ENCODE data around the gene STAT4.

Gene STAT4, protein sequence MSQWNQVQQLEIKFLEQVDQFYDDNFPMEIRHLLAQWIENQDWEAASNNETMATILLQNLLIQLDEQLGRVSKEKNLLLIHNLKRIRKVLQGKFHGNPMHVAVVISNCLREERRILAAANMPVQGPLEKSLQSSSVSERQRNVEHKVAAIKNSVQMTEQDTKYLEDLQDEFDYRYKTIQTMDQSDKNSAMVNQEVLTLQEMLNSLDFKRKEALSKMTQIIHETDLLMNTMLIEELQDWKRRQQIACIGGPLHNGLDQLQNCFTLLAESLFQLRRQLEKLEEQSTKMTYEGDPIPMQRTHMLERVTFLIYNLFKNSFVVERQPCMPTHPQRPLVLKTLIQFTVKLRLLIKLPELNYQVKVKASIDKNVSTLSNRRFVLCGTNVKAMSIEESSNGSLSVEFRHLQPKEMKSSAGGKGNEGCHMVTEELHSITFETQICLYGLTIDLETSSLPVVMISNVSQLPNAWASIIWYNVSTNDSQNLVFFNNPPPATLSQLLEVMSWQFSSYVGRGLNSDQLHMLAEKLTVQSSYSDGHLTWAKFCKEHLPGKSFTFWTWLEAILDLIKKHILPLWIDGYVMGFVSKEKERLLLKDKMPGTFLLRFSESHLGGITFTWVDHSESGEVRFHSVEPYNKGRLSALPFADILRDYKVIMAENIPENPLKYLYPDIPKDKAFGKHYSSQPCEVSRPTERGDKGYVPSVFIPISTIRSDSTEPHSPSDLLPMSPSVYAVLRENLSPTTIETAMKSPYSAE

DNA sequence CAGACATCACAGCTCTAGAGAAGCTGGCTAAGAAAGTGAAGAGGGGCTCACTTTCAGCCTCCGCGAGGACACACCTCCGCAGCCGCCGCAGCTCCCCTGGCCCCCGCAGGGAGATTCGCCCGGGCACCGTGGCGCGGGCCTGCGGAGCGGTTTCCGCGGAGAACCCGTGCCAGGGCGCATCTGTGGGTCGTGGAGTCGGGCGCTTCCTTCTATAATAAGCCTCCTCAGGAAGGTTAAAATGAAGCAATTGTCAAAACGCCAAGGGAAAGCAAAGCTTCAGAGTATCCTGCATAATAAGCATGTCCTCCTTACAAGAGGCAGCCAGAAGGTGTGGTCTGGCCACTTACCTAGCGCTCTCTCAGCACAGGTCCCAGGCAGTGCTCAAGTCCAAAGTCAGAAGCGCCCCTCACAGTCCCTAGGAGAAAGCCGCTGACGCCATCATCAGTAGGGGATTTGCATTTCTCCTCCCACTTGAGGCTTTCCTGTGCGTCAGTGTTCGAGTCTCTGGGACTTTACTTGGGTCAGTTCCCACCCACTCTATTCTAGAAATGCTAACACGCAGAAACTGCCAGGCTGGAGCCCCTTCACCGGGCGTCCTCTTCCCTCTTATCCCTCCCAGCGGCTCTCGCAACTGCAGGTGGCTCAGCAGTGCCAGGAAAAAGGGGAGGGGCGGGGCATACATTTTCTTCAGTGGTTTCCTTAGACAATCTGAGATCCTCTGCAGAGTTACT lies at the start of gene STAT4:
TSS of gene STAT4 (minus strand) at position 395 of the 731 bp plus-strand sequence. CDS start 2,791 bp downstream, outside the sequence.
- peak; percentile 26 to 43 (median 34) for DNase-seq

DNA sequence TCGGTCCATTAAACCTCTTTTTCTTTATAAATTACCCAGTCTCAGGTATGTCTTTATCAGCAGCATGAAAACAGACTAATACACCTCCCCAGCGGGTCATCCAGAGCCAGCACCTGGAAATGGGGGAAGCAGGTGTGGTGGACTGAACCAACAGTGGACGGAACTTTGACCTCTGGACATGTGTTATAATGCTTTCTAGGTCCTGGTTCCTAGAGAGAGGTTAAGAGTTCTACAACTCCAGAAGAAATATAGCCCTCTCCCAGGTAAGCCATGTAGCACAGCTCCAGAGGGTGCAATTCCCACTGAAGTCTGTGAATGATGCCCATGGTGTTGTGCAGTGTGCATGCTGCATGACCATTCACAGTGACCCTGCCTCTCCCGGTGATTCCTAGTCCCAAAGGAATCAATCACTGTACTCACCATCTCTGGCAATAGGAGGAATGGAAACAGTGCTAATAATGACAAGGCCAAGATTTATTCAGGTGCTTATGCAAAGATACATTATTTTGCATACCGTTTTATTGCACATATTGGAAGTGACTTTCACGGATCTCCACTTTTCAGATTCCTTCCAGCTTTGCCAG lies 49.2 kb upstream of the STAT4 start:
- no peak for DNase-seq

DNA sequence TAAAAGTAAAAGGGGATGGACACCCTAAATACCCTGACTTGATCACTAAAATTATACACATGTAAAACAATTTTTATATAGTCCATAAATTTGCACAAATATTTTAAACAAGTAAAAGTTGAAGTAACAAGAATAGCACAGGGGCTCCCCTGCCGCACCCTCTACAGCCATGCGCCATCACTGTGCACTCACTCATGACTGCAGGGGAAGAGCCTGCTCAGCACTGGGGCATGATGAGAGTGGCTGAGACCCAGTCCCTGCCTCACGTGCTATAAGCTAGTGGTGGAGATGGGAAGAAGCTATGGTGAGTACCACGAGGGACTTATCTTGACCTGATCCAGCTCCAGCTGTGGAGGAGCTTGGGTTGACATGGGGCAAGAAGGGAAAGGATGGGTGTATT lies 47.5 kb upstream of the STAT4 start:
- no peak for DNase-seq

DNA sequence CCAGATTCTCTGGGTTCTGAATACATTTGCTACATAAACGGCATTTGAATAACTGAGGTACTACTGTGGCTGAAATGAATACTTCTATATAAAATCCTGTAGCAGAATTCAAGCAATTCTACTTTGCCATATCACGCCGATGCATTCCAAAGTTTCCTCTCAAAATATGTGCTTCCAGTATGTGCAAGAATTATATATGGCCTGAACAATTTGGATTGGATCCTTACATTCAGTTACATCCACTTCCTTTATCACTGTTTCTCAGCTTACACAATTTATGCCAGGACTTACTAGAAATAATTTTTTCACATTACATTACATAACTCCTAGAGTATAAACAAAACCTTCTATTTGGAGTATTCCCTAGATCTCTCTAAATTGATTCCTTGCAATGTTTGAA lies 46.3 kb upstream of the STAT4 start:
- no peak for DNase-seq

DNA sequence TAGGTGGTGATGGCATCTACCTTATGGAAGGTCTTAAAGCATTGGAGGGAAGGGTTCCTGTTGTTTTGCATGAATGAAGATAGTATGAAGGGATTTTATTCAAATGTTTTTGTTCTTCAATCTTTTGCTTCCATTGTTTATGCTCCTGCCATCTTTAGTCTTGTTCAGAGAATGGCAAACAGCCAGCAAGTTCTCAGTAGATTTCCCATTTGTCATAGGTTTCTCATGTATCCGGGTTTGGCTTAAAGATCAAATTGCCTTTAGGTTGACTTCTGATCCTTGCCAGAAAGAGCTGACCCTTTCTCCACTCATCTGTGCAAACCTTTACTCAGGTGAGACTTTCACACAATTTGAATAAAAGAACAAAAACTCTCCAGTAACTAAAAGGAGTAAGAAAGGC lies 44.2 kb upstream of the STAT4 start:
- no peak for DNase-seq

DNA sequence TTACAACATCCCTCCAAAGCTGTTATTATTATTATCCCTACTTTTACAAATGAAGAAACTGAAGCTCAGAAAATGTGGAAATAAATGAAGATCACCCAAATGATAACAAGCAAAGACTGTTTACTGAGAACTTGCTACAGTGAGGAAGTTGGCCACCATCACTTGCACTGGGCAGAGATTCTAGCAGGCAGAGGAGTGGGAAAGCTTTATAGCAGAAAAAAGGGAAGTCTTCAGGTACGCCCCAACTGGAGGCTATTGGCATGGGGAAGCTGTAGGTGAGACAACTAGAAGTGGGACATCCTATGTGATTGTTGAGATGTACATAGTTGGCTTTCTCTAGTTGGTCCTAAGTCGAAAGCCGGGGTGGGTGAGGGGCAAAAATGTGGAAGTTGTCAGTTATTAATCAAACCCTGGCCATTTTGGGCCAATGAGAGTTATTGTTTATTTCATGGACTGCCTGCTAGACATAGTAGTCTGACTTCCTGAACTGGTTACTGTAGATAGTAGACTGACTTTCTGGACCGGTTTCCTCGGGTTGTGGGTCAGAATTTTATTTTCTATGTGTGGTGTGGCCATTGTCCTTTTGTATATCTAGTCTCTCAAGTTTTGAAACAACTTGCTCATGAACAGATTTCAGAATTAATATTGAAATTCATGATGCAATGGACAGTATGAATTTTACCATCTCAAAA lies 40.2 kb upstream of the STAT4 start:
- no peak for DNase-seq

DNA sequence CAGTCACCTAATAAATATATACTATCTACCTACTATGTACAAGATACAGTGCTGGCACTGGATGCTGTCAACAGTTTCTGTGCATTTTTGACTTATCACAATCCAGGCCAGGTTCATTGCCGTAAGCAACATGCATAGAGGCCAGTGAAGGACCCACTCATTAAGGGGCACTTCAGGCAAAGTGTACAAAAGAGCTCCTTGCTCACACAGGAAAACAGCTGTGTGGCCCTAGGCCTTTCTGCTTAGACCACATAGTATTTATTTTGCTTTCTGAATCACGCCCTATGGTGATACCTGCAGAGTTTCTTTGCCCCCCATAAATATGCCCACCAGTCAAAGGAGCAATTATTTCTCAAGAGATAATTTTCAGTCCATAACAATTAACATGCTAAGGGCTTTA lies 39.6 kb upstream of the STAT4 start:
- no peak for DNase-seq

DNA sequence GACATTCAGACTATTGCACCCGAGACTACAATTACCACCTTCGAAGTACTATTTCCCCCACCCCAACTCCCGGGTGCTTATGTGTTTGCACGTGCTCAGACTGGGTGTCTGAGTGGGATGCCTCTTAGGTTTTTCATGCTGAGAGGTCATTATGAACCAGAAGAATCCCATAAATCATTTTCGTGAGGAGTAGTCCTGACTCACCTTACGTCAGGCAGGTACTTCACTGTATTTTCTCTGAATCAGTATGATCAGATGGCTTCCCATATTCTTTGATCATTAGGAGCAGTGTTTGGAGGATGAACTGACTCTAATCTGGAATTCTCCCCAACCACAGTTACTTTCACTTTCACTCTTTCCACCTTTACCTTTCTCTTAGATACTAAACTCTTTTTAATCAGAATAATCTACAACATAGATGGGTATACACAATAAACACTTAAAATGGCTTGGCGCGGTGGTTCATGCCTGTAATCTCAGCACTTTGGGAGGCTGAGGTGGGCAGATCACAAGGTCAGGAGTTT lies 38.4 kb upstream of the STAT4 start:
- DNase-seq, result no peak

DNA sequence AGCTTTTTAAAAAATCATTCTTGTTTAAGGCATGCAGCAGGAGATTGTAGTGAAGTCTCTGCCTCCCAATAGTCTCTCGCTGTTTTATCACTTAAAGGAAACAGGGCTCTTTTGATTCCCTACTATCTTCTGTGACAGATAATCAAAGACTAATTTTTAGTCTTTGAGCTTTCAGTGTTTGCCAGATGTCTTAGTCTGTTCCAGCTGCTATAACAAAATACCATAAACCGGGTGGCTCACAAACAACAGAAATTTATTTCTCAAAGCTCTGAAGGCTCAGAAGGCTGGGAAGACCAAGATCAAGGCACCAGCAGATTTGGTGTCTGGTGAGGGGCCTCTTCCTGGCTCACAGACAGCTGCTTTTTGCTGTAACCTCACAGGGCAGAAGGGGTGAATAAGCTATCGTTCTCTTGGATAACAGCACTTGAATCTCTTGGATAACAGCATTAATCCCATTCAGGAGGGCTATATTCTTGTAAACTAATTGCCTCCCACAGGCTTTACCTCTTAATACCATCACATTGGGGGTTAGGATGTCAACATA lies 37.8 kb upstream of the STAT4 start:
- DNase-seq, result no peak

DNA sequence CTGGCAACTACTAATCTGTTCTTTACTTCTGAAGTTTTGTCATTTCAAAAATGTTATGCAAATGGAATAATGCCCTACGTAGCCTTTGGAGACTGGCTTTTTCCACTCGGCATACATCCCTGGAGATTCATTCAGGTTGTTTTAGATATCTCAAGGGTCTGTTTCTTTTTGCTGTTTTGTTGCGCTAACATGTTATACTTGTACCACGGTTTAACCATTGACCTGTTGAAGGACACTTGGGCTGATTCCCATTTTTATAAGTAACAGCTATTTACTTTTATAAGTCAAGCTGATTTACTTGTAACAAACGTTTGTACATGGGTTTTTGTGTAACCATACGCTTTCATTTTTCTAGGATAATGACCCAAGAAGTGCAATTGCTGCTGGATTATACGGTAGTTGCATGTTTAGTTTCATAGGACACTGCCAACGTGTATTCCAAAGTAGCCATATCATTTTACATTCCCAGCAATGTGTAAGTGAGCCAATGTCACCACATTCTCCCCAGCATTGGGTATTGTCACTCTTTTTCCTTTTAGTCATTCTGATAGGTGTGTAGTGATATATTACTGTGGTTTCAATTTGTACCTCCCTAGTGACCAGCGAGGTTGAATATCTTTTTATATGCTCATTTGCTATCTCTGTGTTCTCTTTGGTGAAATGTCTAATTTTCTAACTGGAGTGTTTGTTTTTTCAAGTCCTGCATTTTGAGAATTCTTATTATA lies 36.5 kb upstream of the STAT4 start:
- no peak for DNase-seq

DNA sequence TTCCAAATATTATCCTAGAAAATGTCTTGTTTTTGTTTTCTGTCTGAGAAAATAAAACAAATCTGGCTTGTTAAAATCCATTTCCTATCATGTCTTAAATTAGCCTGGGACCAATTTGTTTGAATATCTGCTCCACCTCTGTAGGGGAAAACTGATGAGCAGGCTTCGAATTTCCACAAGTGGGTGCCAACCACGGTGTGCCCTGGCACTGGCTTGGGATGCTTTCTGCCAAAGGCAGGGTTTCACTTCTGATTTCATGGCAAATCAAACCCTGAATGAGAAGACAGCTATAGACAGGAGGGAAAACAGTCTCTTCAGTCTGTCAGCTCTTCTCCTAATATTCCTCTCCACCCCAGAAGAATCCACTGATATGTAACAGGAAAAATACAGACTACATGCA lies 33.7 kb upstream of the STAT4 start:
- DNase-seq, result no peak

DNA sequence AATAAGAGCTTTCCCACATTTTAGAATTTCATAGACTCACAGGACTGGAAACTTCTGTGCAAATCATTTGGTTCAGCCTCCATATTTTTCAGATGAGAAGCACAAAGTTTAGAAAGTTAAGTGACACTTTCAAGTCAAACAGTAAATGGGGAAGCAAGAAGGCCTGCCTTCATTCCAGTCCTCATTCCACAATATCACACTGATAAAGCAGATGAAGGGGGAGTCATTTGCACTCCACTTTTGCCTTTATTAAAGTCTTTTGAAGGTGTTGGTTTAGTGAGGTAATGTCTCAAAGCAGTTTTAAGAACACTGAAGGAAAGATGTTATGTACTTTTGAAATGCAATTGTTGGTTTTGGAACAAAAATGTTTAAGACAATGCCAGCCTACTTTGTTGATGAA lies 32.7 kb upstream of the STAT4 start:
- no peak for DNase-seq

DNA sequence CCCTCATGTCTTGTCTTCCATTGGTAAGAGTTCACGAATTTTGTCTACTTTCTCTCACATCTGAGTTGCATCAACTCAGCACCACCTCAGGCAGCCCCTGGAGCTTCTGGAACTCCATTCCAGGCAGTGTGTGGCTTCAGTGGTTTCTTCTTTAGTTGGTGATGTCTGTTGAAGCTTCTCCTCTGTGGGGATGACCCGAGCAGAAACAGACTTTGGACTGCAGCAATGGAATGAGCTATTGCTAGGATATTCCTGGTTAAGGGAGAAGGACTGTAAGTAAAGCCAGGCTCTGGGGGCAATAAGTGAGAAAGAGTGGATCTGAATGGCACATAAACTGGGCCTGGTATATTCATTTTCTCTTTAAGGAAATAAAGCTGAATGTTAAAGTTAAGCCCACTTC lies 32.3 kb upstream of the STAT4 start:
- no peak for DNase-seq

DNA sequence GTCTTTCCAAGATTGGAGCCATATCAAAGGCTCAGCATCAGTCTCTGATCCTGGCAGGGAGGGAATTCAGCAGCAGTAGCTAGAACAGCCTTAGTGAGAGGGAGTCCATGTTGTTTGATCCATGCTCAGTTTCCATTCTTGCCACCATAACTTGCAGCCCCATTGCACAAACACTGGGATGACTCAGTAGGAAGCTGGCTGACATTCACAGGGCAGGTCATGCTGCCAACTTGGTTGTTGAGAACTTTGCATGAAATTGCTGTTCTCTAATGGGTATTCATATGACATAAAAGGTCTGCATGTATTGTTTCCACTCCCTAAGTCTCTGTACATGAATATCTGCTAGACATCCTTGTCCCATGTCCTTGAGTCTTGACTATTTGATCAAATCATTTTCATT lies 29.9 kb upstream of the STAT4 start:
- DNase-seq, result no peak

DNA sequence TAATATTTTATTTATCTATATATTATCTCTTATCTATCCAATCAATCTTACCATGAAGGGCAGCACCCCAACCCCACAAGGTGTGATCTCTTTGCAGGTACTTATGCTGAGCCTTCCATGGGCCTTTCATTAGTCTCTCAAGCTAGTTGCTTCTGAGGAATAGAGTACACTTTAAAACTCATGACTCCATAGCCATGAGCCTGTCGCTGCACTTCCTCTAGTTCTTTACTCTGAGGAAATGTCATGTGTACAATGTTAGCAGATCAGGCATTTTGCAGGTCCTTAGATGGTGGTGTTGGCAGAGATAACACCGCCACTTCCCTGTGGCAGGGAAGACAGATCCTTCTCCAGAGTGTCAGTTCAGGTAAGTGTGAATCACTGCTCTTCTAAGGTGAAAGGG lies 29.5 kb upstream of the STAT4 start:
- no peak for DNase-seq

DNA sequence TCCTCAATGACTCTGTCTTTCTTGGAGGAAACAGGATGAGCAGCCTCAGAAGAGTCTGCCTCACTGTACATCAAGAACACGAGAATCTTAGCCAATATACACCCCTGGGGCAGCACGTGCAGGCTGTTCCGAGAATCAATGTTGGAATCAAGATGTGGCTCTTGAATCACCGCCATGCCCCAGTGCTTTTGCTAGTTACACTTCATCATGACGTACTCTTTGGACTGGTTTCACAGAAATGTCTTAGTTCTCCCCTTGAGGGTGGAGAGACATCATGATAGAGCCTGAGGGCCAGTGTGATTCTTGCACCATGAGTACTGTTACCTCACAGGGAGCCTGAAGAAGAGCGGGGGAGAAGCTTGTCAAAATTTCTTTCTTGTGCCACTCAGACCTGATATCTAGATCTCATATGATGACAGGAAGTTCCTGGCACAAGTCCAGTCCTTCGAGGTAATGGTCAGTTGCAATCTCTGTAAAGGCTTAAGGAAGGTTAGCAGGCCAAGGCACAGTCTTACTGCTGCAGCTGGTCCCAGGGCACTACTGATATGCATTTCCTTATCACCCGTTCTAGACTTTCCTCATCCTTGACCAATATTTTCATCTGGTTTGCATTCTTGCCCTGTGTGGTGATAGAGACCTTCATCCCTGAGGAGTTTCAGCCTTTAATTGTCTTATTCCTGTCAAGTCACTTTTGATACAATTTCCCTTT lies 28.2 kb upstream of the STAT4 start:
- DNase-seq, result no peak

DNA sequence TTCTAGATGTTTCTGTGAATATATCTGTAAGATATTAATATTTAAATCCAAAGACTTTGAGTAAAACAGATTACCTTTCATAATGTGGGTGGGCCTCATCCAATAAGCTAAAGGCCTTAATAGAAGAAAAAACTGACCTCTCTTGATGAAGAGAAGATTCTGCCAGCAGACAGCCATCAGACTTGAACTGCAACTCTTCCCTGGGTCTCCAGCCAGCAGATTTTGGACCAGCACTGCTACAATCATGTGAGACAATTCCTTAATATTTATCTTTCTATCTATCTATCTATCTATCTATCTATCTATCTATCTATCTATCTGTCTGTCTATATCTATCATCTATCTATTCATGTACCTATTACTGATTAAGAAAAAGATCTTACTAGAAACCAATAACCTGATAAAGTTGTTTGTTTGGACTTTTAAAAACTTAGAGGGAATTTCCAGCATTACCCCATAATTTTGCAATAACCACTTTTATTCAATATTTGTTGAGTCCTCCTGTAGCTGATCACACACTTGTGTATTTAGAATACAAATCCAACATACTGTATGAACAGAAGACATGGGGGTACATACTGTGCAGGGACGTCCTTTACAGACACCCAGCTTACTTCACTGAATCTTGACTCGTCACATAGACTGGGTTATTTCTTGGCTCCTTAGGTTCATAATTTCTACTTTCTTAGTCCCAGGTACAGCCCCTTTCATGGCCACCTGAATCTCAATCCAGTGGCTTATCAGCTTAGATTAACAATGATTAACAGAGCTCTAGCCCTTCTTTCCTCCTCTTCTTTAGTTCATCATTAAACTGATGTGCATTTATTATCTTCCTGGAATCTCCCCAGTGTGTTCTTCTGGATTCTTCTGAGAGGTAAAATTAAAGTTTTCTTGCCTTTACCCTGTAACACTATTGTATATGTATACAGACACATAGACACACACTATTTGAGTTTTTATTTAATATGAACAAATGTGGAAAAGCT lies 27.2 kb upstream of the STAT4 start:
- no peak for DNase-seq

DNA sequence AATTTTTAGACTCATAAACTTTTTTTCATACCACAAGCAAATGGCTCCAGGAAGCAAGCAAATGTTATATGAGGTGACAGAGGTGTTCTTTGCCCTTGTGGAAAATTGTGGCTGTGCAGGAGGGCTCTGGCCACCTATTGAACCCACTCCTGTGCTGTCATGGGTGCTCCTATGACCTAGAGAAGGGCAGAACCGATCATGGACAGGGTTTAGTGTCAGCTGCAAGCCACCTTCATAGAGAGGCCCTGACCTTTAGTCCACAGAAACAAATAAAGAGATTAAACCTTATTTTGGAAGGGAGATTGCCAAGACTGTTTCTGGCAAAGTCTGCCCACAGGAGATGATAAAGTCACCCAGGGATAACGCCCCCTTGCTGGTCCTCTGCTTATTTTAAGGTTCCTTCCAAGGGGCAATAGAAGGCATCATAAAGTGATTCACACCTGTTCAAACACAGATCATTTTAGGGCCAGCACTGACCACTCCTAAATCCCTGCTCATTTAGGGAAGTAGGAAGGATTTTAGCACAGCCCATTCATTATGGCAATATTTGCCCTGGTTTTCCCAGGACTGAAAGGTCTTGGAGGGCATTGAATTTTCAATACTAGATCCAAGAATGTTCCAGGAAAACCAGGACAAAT lies 26.1 kb upstream of the STAT4 start:
- no peak for DNase-seq

DNA sequence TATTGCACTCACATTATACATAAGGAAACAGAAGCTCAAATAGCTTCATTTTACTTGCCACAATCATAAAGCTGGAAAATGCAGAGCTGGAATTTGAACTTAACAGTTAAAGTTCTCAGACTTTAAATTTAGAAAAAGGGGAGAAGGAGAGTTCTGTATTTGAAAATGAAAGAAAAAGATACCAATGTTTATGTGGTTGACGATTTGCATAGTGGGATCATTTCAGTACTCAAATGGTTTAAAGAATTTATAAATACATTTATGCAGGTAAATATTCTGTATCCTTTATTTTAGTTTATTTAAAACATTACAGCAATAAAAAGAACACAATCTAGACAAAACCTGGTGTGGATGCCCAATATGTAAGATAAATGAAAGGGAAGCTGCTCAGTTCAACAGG lies 25.5 kb upstream of the STAT4 start:
- DNase-seq, result no peak
